ENCODE results near the gene SLC12A9. TPM values are rescaled to one million over a fixed set of nuclear protein-coding genes. Genes with fewer than 3 reads are reported as not detected.
"Not testable (repeated sequence)": the region's sequence is repeated elsewhere in the genome, so short reads cannot be mapped to it uniquely, and the experiment has no call there.

SLC12A9 gene
- total and polyA plus RNA-seq, 2 experiments from 2014 or later = 17.1 to 21.3 TPM

DNA sequence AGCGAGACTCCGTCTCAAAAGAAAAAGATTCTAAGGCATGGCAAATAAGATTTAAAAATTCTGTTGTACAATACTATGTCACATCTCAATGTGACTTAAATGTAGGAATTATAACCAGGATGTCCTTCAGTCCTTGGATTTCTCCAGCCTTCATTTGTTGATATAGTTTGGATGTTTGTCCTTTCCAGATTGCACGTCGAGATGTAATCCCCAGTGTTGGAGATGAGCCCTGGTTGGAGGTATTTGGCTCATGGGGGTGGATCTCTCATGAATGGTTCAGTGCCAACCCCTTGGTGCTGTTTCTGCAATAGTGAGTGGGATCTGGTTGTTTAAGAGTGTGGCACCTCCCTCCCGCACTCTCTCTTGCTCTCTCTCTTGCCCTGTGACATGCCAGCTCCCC, 56.0 kb downstream of the SLC12A9 start:
- Histone ChIP-seq H3K36me3 (replicated peaks; ENCODE audit: insufficient read depth, low read depth) (no peaks in the 10 kb centered on the region), H4K20me1 (ENCODE audit: insufficient read depth, poor library complexity, severe bottlenecking) (no peaks in the 10 kb centered on the region), H3K9me2 (replicated peaks; ENCODE audit: insufficient read depth) (no peaks in the 10 kb centered on the region), H2AFZ (no peak overlapping the region), H3K79me2 (no peaks in the 10 kb centered on the region), H3K4me1 (ENCODE audit: insufficient read depth) (no peaks in the 10 kb centered on the region), H3K27ac (no peak overlapping the region), H3K27me3 (no peaks in the 10 kb centered on the region), H3K9me3 (ENCODE audit: low read depth) (no peaks in the 10 kb centered on the region), H3K4me3 (no peak overlapping the region), H3K4me2 (no peak overlapping the region)
- WGBS (ENCODE audit: low lambda C conversion rate, missing lambda C conversion rate) = 98% methylated on average over 5 of the region's 5 CpGs
- TF ChIP-seq, protein P1, sequence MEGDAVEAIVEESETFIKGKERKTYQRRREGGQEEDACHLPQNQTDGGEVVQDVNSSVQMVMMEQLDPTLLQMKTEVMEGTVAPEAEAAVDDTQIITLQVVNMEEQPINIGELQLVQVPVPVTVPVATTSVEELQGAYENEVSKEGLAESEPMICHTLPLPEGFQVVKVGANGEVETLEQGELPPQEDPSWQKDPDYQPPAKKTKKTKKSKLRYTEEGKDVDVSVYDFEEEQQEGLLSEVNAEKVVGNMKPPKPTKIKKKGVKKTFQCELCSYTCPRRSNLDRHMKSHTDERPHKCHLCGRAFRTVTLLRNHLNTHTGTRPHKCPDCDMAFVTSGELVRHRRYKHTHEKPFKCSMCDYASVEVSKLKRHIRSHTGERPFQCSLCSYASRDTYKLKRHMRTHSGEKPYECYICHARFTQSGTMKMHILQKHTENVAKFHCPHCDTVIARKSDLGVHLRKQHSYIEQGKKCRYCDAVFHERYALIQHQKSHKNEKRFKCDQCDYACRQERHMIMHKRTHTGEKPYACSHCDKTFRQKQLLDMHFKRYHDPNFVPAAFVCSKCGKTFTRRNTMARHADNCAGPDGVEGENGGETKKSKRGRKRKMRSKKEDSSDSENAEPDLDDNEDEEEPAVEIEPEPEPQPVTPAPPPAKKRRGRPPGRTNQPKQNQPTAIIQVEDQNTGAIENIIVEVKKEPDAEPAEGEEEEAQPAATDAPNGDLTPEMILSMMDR (IDR thresholded peaks at IDR 0.05; ENCODE audit: poor library complexity) = no peak
- TF ChIP-seq EZH2phosphoT487 (IDR thresholded peaks at IDR 0.05; ENCODE audit: low read depth, severe bottlenecking, unreplicated experiment) = no peak
- TF ChIP-seq EZH2 (IDR thresholded peaks at IDR 0.05; ENCODE audit: borderline replicate concordance) = no peak
- DNase-seq (ENCODE audit: low spot score) = no peak

DNA sequence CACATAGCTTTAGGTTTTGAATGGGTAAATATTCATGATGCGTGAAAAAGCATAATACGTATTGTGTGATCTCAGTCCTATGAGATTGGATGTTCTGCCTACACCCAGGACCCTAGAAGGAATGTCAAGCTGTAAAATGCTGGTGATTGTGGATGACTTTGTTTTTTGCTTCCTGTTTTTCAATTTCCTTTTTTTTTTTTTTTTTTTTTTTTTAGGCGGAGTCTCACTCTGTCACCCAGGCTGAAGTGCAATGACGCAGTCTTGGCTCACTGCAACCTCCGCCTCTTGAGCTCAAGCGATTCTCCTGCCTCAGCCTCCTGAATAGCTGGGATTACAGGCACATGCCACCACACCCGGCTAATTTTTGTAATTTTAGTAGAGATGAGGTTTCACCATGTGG, 57.9 kb downstream of the SLC12A9 start:
- not testable (repeated sequence) for H3K9me3 ChIP-seq (ENCODE audit: low read depth); H2AFZ ChIP-seq; H3K4me2 ChIP-seq; H4K20me1 ChIP-seq (ENCODE audit: insufficient read depth, poor library complexity, severe bottlenecking); H3K4me3 ChIP-seq; H3K9me2 ChIP-seq (replicated peaks; ENCODE audit: insufficient read depth); H3K27me3 ChIP-seq; H3K79me2 ChIP-seq; H3K36me3 ChIP-seq (replicated peaks; ENCODE audit: insufficient read depth, low read depth); DNase-seq (ENCODE audit: low spot score); H3K4me1 ChIP-seq (ENCODE audit: insufficient read depth)
- WGBS (ENCODE audit: low lambda C conversion rate, missing lambda C conversion rate) = 96% methylated on average over 6 of the region's 7 CpGs
- H3K27ac ChIP-seq = peak overlapping the region; percentile 27

DNA sequence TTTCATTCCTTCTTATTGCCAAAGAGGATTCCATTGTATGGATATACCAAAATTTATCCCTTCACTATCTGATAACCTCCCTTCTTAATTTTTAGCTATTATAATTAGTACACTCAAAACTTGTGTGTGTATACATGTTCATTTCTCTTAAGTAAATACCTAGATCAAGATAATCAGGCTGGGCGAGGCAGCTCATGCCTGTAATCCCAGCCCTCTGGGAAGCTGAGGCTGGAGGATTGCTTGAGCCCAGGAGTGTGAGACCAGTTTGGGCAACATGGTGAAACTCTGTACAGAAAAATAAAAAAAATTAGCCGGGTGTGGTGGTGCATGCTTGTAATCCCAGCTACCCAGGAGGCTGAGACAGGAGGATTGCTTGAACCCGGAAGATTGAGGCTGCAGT, 59.0 kb downstream of the SLC12A9 start:
- TF ChIP-seq EZH2phosphoT487 (IDR thresholded peaks at IDR 0.05; ENCODE audit: low read depth, severe bottlenecking, unreplicated experiment) (no peak), EZH2 (IDR thresholded peaks at IDR 0.05; ENCODE audit: borderline replicate concordance) (no peak)
- TF ChIP-seq, protein P1 (IDR thresholded peaks at IDR 0.05; ENCODE audit: poor library complexity) = no peak
- Histone ChIP-seq H3K27ac (no peak overlapping the region), H3K9me2 (replicated peaks; ENCODE audit: insufficient read depth) (no peaks in the 10 kb centered on the region), H2AFZ (no peak overlapping the region), H4K20me1 (ENCODE audit: insufficient read depth, poor library complexity, severe bottlenecking) (no peaks in the 10 kb centered on the region), H3K27me3 (no peaks in the 10 kb centered on the region), H3K4me3 (no peak overlapping the region), H3K4me1 (ENCODE audit: insufficient read depth) (no peaks in the 10 kb centered on the region), H3K36me3 (replicated peaks; ENCODE audit: insufficient read depth, low read depth) (no peaks in the 10 kb centered on the region), H3K9me3 (ENCODE audit: low read depth) (no peaks in the 10 kb centered on the region), H3K79me2 (no peaks in the 10 kb centered on the region), H3K4me2 (no peak overlapping the region)
- no peak for DNase-seq (ENCODE audit: low spot score)
- 89% methylated on average over 3 of the region's 3 CpGs for WGBS (ENCODE audit: low lambda C conversion rate, missing lambda C conversion rate)

DNA sequence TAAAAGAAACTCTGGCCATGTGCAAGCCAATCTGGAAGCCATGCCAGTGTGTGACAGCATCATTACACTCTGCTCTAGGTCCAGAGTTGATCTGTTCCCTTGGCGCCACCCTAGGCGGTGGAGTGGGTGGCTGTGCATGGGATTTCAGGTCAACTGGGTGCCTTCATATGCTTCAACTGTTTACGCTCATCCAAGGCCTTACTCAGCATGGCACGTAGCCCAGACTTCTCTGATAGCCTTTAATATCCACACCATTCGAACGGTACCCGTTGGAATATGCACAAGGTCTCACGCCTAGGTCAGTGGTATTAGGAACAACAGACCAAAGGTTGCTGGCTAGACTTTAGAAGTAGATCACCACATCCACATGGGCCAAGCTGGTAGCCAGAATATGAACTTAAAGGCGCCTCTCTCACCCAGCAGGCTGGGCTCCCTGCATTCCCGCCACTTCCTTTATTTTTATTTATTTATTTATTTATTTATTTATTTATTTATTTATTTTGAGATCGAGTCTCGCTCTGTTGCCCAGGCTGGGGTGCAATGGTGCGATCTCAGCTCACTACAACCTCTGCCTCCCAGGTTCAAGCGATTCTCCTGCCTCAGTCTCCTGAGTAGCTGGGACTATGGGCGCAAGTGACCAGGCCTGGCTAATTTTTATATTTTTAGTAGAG, 61.8 kb downstream of the SLC12A9 start:
- no peaks in the 10 kb centered on the region for H3K9me3 ChIP-seq (ENCODE audit: low read depth)
- H3K27ac ChIP-seq = no peak overlapping the region
- TF ChIP-seq, protein P1 (IDR thresholded peaks at IDR 0.05; ENCODE audit: poor library complexity) = no peak
- no peak for TF ChIP-seq EZH2 (IDR thresholded peaks at IDR 0.05; ENCODE audit: borderline replicate concordance)
- no peaks in the 10 kb centered on the region for H3K27me3 ChIP-seq
- H4K20me1 ChIP-seq (ENCODE audit: insufficient read depth, poor library complexity, severe bottlenecking) = no peaks in the 10 kb centered on the region
- no peaks in the 10 kb centered on the region for H3K4me1 ChIP-seq (ENCODE audit: insufficient read depth)
- no peak overlapping the region for H3K4me3 ChIP-seq
- H3K79me2 ChIP-seq = no peaks in the 10 kb centered on the region
- DNase-seq (ENCODE audit: low spot score) = no peak
- 91% methylated on average over 15 of the region's 15 CpGs for WGBS (ENCODE audit: low lambda C conversion rate, missing lambda C conversion rate)
- no peaks in the 10 kb centered on the region for H3K36me3 ChIP-seq (replicated peaks; ENCODE audit: insufficient read depth, low read depth)
- no peak overlapping the region for H3K4me2 ChIP-seq
- no peak overlapping the region for H2AFZ ChIP-seq
- H3K9me2 ChIP-seq (replicated peaks; ENCODE audit: insufficient read depth) = no peaks in the 10 kb centered on the region
